GM21619 (cell line): ENCODE results near the gene ADIPOR2.

ENCODE experiments used
- ATAC-seq: cut with Tn5 transposase; IDR thresholded peaks from one replicate; pipeline ENCODE4 v1.9.1; 2021; ENCODE audit not compliant: unreplicated experiment

Gene ADIPOR2

DNA sequence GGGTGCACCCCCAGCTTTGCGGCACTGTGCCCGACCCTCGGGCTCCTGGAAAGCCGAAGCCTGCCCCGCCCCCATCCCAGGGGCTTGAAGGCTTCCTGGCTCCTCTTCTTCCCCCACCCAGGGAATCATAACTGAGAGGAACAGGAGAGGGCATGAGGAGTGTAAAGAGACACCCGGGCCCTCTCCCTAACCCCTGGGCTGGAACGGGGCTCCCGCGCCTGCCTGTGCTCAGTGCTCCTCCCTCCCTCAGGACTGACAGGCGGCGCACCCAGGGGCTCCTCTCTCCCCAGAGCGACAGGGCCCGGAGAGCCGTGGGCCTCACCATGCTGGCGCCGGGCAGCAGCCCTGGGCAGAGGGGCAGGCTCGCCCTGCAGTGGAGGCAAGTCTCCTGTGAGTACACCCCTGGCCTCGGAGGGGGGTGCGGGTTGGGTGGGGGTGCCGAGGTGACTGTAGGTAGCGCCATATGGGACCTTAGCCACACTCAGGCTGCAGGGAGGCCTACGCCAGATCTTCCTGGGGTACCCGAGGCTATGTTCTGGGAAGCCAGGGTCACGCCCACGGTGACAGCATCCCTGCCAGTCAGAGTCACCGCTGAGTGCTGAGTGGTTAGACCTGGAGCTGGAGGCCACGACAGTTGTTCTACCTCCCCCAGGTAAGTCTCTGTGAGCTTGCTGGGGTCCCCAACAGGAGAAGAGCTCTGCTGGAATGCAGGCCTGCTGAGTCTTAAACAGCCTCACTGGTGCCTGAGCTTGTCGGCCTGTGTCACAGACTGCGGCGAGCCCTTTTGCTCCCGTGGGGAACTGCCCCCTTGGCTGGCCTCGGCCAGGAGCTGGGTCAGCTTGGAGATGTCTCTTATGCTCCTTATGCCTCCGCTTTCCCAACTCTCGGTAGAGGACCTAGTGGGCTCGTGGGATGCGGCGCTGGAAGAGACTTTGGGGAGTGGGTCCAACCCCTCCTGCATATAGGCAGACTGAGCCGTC lies 137.2 kb downstream of the ADIPOR2 start:
- ATAC-seq: no peak

- ATAC-seq: no peak
Measured at GRCh38 chr12:1828856-1829255, 138.0 kb downstream of the ADIPOR2 start.

- no peak for ATAC-seq
Measured at GRCh38 chr12:1829306-1829900, 138.5 kb downstream of the ADIPOR2 start.

- no peak for ATAC-seq
Measured at GRCh38 chr12:1830401-1830845, 139.6 kb downstream of the ADIPOR2 start.

- ATAC-seq: no peak
Measured at GRCh38 chr12:1830981-1831963, 140.4 kb downstream of the ADIPOR2 start.

DNA sequence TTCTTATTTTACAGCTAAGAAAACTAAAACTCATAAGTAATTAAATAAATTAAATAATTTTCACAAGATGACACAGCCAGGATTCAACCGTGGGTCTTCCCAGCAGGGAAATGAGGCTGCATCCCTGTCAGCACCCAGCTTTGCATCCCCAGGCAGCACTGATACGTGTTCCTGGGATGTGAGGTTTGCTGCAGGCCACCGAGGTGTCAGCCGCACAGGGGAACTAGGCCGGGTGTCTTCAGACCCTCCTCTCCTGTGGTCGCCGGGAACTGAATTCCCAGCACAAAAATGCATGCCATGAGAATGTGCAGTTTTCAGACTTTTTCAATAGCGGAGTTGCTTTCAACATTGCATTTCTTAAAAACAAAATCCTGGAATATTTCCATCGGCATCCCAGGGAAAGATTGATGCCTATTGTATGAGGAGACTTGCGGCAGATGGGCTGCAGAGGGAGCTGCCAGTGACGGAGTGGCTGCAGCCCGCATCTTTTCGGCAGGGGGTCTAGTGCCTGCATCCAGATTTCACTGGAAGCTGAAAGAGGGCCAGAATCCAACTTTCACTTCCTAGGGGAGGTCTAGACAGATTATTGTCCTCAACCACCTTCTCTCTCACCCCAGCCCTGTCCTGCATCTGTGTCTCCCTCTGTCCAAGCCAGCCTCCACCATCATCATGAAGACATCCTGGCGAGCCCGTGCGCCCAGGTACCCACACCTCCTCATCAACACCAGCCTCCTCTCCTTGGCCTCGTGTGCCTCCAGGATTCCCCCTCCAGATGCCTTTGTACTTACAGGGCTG lies 142.1 kb downstream of the ADIPOR2 start:
- no peak for ATAC-seq

DNA sequence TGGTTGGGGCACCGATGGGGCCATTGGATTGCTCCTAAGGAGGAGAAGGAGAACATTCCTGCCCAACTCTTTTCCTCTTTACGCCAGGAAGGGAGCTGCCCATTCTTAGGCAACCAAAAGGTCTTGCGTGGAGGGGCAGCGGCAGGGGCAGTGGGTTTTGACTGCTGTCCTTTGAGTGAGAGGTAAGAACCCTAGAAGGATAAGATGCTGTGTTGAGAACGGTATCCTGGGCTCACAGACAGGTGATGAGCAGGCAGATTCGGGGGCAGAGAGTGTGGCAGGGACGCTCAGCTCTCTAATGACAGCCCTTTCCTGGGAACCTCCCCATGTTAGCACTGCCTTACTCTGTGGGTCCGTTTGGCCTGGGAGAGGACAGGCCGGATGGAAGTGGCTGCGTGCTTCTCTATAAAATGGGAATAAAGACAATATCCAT lies 142.7 kb downstream of the ADIPOR2 start:
- ATAC-seq: no peak

DNA sequence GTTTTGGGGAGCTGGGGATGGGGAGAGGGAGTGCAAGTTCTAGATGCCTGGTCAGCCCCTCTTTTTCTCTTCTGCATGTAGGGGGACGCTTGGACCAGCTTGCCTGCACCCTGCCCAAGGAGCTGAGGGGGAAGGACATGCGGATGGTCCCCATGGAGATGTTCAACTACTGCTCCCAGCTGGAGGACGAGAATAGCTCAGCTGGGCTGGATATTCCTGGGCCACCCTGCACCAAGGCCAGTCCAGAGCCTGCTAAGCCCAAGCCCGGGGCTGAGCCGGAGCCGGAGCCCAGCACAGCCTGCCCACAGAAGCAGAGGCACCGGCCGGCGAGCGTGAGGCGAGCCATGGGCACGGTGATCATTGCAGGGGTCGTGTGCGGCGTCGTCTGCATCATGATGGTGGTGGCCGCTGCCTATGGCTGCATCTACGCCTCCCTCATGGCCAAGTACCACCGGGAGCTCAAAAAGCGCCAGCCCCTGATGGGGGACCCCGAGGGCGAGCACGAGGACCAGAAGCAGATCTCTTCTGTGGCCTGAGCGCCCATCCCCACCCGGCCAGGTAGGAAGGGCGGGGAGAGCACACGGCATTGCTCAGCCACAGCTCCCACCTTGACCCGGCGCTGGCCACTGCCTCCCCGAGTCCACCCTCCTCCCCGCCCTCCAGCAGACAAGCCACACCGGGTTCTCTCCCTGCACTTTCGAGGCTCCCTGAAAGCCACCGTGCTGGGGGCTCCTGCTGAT lies 143.5 kb downstream of the ADIPOR2 start:
- ATAC-seq: no peak

DNA sequence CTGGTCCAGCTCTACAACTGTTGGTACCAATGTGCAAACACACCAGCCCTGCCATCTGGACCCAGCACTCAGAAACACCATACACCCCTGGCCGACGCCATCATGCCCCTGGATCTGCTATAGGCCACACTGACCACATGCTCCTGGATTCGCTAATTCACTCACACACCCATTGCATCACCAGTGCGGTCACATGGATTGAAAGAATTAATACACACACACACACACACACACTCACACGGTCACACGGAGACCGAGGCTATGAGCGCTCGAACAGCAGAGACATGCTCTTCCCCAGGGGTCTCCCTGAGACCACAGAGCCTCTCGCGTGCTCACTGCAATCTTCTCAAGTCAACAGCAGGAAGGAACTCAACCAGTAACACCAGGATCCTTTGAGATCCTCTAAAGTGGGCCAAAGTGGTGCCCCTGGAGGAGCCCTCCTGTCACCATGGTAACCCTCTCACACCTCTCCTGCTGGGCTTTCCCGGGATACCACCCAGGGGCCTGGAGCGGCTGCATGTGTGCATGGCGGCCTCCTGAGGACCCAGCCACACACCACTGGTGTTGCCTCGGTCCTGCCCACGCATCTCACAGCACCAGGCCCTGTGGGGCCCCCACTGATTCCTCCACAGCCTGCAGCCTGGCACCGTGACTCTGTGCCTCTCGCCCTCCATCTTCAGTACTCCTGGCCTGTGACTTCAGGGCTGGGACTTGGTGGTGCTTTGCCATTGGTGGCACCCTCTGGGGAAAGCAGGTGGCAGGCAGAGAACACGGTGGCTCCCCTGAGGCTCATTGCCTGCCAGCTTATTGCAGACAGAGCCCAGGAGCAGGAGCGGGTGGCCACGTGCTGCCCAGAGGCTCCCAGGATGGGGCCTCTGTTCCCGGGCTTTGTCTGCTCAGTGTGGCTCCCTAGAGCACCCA lies 144.6 kb downstream of the ADIPOR2 start:
- ATAC-seq: no peak

- ATAC-seq: no peak
Measured at GRCh38 chr12:1836241-1836803, 145.5 kb downstream of the ADIPOR2 start.

DNA sequence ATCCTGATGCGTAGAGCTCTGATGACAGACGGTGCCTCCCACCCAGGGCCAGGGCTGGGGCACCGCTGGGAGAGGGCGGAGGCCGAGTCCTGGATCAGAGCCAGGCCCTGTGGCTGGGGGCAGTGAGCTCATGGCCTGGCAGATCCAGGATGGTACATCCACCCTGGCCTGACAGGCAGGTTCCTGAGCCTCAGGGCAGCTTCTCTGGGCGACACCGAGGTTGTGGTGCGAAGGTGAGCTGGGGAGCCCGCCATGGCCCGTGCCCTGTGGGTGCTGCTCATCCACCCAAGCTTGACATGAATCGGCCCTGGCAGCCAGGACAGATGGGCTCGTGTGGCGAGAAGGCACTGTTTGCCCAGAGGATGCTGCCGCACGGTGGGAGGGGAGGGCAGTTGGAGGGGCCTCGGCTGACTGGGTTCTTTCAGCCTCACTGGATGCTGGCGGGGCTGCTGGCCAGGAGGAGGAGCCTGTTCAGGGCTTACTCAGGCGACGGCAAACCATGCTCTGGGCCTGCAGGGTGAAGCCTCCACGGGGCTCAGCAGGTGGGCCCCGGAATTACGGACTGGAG lies 146.1 kb downstream of the ADIPOR2 start:
- no peak for ATAC-seq

- ATAC-seq: no peak
Measured at GRCh38 chr12:1837541-1838204, 146.8 kb downstream of the ADIPOR2 start.
